ENCODE results near the gene MTHFD2L. TPM values are rescaled to one million over a fixed set of nuclear protein-coding genes. Genes with fewer than 3 reads are reported as not detected.

The MTHFD2L gene
- 10 to 100 TPM; 11.7 to 30.7 (median 22.4) TPM for total RNA-seq

DNA sequence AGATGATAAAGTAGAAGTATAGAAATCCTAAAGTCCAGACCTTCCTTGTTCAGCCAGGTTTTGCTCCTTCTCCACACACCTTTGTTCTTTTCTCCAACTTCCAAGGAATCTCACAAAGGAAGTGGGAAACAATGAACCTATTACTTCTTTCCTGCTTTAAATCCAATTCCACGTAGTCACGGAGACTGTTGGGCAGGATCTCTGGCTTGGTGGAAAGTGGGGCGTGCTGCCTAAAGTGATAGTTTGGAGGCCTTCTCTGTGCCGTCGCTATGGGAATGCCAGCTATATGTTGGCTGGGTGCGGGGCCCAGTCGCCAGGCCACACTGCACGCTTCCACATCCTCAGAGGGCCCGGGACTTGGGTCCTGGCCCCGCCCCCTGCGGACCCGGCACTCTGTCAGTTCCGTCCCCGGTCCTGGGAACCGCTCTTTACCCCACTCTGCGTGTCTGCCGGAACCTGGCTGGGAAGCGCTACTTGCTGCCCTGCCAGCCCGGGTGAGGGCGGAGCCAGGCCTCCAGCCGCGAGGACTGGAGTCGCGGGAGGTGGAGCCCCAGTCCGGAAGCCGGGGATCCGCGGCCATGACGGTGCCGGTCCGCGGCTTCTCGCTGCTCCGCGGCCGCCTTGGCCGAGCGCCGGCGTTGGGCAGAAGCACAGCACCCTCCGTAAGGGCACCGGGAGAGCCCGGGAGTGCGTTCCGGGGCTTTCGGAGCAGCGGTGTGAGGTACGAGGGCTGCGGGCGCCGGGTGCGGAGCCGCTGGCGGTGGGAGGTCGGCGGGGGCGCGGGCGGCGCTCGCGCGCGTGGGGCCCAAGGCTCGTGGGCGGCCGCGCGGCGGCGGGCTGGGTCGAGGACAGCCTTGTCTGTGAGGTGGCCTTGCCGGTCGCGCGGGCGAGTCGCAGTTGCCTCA is at the start of gene MTHFD2L:
MTHFD2L (plus strand) TSS at position 558 of the 905 bp plus-strand sequence; CDS start at position 579, 21 bp downstream.
- peaks cover 5 to 14% of the 10 kb centered on the region in 2 donors for H3K4me1 ChIP-seq (replicated peaks in 1 of 2)
- in situ Hi-C loops (cut with MboI; ENCODE audit: low pct_unique_long_range_greater_than_20kb in 2 of 9, low sequenced_read_pairs in 9 of 9, unreplicated experiment in 9 of 9): no loop called here
- H3K27ac ChIP-seq: peak within 1 kb of the TSS; percentile 96 to 97
- peak; percentile 95 to 98 (median 98) for ATAC-seq (replicated peaks in 6 of 8)
- WGBS, 10 experiments: 0 to 7% (median 0%) methylated on average over 1 to 8 of the region's 78 CpGs; no CpG with 5 or more reads in 3 of the 10 experiments
- peak within 1 kb of the TSS; percentile 74 to 97 (median 87) for H3K4me3 ChIP-seq

- 80 to 100% (median 100%) methylated on average over 1 of the region's 1 CpG for WGBS, 10 experiments
- H3K4me3 ChIP-seq: no peak overlapping the region
- in situ Hi-C loops (cut with MboI; ENCODE audit: low pct_unique_long_range_greater_than_20kb in 2 of 9, low sequenced_read_pairs in 9 of 9, unreplicated experiment in 9 of 9): no loop called here
- peaks cover 11 to 13% of the 10 kb centered on the region in 2 donors for H3K4me1 ChIP-seq (replicated peaks in 1 of 2)
- no peak for ATAC-seq (replicated peaks in 6 of 8)
- H3K27ac ChIP-seq: no peak overlapping the region
Measured at GRCh38 chr4:74108457-74109115, 49.3 kb upstream of the MTHFD2L start.

- H3K4me1 ChIP-seq (replicated peaks in 1 of 2): peaks cover 11 to 13% of the 10 kb centered on the region in 2 donors
- in situ Hi-C loops (cut with MboI; ENCODE audit: low pct_unique_long_range_greater_than_20kb in 2 of 9, low sequenced_read_pairs in 9 of 9, unreplicated experiment in 9 of 9): no loop called here
- WGBS, 10 experiments: 4 to 90% (median 76%) methylated on average over 1 to 3 of the region's 3 CpGs; no CpG with 5 or more reads in 2 of the 10 experiments
- no peak overlapping the region for H3K4me3 ChIP-seq
- ATAC-seq (replicated peaks in 6 of 8): peak; percentile 86 to 97 (median 92)
- H3K27ac ChIP-seq: no peak overlapping the region
Measured at GRCh38 chr4:74109116-74109869, 48.6 kb upstream of the MTHFD2L start.

GRCh38 chr4:74109870-74110605 is 47.9 kb upstream of the MTHFD2L start:
- in situ Hi-C loops (cut with MboI; ENCODE audit: low pct_unique_long_range_greater_than_20kb in 2 of 9, low sequenced_read_pairs in 9 of 9, unreplicated experiment in 9 of 9): no loop called here
- peak; percentile 42 to 78 (median 66) for ATAC-seq (replicated peaks in 6 of 8)
- no peak overlapping the region for H3K4me3 ChIP-seq
- peaks cover 11 to 13% of the 10 kb centered on the region in 2 donors for H3K4me1 ChIP-seq (replicated peaks in 1 of 2)
- 0 to 100% (median 79%) methylated on average over 2 to 6 of the region's 6 CpGs for WGBS, 10 experiments
- H3K27ac ChIP-seq: no peak overlapping the region

GRCh38 chr4:74110670-74111069 is 47.2 kb upstream of the MTHFD2L start:
- Histone ChIP-seq H3K4me1 (replicated peaks in 1 of 2) (peaks cover 11 to 14% of the 10 kb centered on the region in 2 donors), H3K4me3 (no peak overlapping the region), H3K27ac (no peak overlapping the region)
- in situ Hi-C loops (cut with MboI; ENCODE audit: low pct_unique_long_range_greater_than_20kb in 2 of 9, low sequenced_read_pairs in 9 of 9, unreplicated experiment in 9 of 9): no loop called here
- no peak for ATAC-seq (replicated peaks in 6 of 8)

- no peak for ATAC-seq (replicated peaks in 6 of 8)
- H3K27ac ChIP-seq: no peak overlapping the region
- H3K4me3 ChIP-seq: no peak overlapping the region
- in situ Hi-C loops (cut with MboI; ENCODE audit: low pct_unique_long_range_greater_than_20kb in 2 of 9, low sequenced_read_pairs in 9 of 9, unreplicated experiment in 9 of 9): no loop called here
- 73 to 100% (median 92%) methylated on average over 1 to 5 of the region's 5 CpGs for WGBS, 10 experiments
- H3K4me1 ChIP-seq (replicated peaks in 1 of 2): peaks cover 11 to 15% of the 10 kb centered on the region in 2 donors
Measured at GRCh38 chr4:74111306-74111975, 46.5 kb upstream of the MTHFD2L start.

DNA sequence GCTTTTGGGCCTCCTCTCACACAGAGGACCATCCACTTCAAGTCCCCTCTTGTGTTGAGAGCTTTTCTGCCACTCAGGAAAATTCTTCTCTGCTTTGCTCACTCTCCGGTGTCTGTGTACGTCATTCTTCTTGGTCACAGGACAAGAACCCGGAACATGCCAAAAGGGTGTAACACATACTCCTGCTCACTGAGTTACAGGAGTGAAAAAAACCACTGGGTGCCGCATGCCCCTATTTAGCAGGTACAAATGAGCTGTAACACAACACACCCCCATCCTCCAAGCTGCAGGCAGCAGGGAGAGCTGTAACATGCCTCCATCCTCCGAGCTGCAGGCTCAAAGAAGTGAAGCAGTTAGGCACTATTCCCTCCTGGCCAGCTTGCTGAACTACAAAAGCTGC is 45.9 kb upstream of the MTHFD2L start:
- in situ Hi-C loops (cut with MboI; ENCODE audit: low pct_unique_long_range_greater_than_20kb in 2 of 9, low sequenced_read_pairs in 9 of 9, unreplicated experiment in 9 of 9): no loop called here

DNA sequence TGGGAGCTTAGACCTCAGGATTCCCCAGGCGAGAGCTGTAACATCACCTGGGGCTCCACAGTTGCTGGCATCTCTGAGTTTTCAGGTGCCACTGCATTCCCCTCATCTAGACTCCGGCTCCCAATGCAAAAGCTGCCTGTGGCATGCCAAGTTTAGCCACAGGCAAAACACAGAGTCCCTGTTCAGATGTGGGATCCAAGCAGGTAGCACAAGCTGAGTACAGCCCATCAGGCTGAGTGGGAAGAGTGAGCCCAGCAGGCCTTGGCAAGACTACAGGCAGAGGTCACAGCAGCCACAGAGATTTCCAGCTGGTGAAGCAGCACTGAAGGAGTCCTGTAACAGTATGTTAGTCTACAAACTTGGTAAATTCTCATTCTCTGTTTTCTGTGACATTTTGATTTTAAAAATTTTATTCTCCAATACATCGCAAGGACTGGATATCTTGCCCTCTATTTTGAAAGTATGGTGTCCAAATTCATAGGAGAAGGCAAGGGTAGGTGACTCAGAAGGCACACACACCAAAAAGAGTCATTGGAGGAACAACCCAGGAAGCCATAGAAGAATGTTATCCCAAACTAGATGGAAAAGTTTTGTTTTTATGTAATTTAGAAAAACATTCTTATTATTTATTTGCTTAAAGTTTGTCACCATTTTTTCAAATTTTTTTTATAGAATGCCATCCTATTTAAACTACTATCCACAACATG is 45.4 kb upstream of the MTHFD2L start:
- in situ Hi-C loops (cut with MboI; ENCODE audit: low pct_unique_long_range_greater_than_20kb in 2 of 9, low sequenced_read_pairs in 9 of 9, unreplicated experiment in 9 of 9): no loop called here
- WGBS, 10 experiments: 80 to 100% (median 95%) methylated on average over 1 to 2 of the region's 3 CpGs; no CpG with 5 or more reads in 1 of the 10 experiments
- no peak for ATAC-seq (replicated peaks in 6 of 8)
- H3K4me1 ChIP-seq (replicated peaks in 1 of 2): peaks cover 19 to 23% of the 10 kb centered on the region in 2 donors
- H3K27ac ChIP-seq: no peak overlapping the region
- H3K4me3 ChIP-seq: no peak overlapping the region

More for the DNA sequence above, 45.9 kb upstream of the MTHFD2L start:
- Histone ChIP-seq H3K4me1 (replicated peaks in 1 of 2) (peaks cover 15 to 19% of the 10 kb centered on the region in 2 donors), H3K27ac (no peak overlapping the region), H3K4me3 (no peak overlapping the region)
- no peak for ATAC-seq (replicated peaks in 6 of 8)
- 19 to 100% (median 77%) methylated on average over 1 to 4 of the region's 5 CpGs; no CpG with 5 or more reads in 4 of the 10 experiments for WGBS, 10 experiments

- H3K4me3 ChIP-seq: no peak overlapping the region
- H3K27ac ChIP-seq: no peak overlapping the region
- in situ Hi-C loops (cut with MboI; ENCODE audit: low pct_unique_long_range_greater_than_20kb in 2 of 9, low sequenced_read_pairs in 9 of 9, unreplicated experiment in 9 of 9): no loop called here
- no peak for ATAC-seq (replicated peaks in 6 of 8)
- H3K4me1 ChIP-seq (replicated peaks in 1 of 2): peaks cover 20 to 24% of the 10 kb centered on the region in 2 donors
- 71 to 100% methylated on average over 1 of the region's 1 CpG; no CpG with 5 or more reads in 8 of the 10 experiments for WGBS, 10 experiments
Measured at GRCh38 chr4:74114234-74114633, 43.7 kb upstream of the MTHFD2L start.

- 0 to 20% (median 12%) methylated on average over 1 to 3 of the region's 3 CpGs; no CpG with 5 or more reads in 2 of the 10 experiments for WGBS, 10 experiments
- peak; percentile 64 to 97 (median 92) for ATAC-seq (replicated peaks in 6 of 8)
- Histone ChIP-seq H3K4me1 (replicated peaks in 1 of 2) (peaks cover 10 to 18% of the 10 kb centered on the region in 2 donors), H3K4me3 (no peak overlapping the region), H3K27ac (peak overlapping the region; percentile 54 to 56)
- in situ Hi-C loops (cut with MboI; ENCODE audit: low pct_unique_long_range_greater_than_20kb in 2 of 9, low sequenced_read_pairs in 9 of 9, unreplicated experiment in 9 of 9): no loop called here
Measured at GRCh38 chr4:74117024-74117534, 40.8 kb upstream of the MTHFD2L start.

- ATAC-seq (replicated peaks in 6 of 8): peak in 1 of 8 experiments; percentile 22
- Histone ChIP-seq H3K27ac (no peak overlapping the region), H3K4me3 (no peak overlapping the region), H3K4me1 (replicated peaks in 1 of 2) (peaks cover 10 to 18% of the 10 kb centered on the region in 2 donors)
- 38 to 93% (median 54%) methylated on average over 2 to 5 of the region's 6 CpGs; no CpG with 5 or more reads in 5 of the 10 experiments for WGBS, 10 experiments
- in situ Hi-C loops (cut with MboI; ENCODE audit: low pct_unique_long_range_greater_than_20kb in 2 of 9, low sequenced_read_pairs in 9 of 9, unreplicated experiment in 9 of 9): no loop called here
Measured at GRCh38 chr4:74118600-74119338, 39.1 kb upstream of the MTHFD2L start.

Data from motor neuron (in vitro differentiated cells).